Gastroesophageal sphincter (tissue), 3 donors: ENCODE measurements around the gene LRIT2.

Experiments used
- CTCF ChIP-seq, 4 experiments: fragments of 200-600 bp in 2 of 4; fragments of 450-650 bp in 2 of 4; sonication (generic) in 1 of 4; IDR thresholded peaks; one replicate each; pipeline ENCODE4 v1.5.1; 2017 to 2019; ENCODE audit warnings: antibody characterized with exemption in 4 of 4, mild to moderate bottlenecking in 2 of 4, moderate library complexity in 2 of 4
- EP300 ChIP-seq: sonication (generic); formaldehyde crosslinking; IDR thresholded peaks from one replicate; pipeline ENCODE4 v1.6.1; 2017; ENCODE audit warnings: antibody characterized with exemption, mild to moderate bottlenecking

GRCh38 chr10:84196083-84196482 lies 29.3 kb downstream of the LRIT2 start:
- TF ChIP-seq CTCF (IDR thresholded peaks at IDR 0.05) (no peak), EP300 (no peak)
